Peyer's patch (tissue), 4 donors: ENCODE data around the gene FAM53A.

ENCODE experiments used
- POLR2A ChIP-seq, 2 donors: fragments of 450-650 bp; IDR thresholded peaks; one replicate each; pipeline ENCODE4 v1.5.1; 2017; ENCODE audit warnings: antibody characterized with exemption in 2 of 2, mild to moderate bottlenecking in 2 of 2, moderate library complexity in 2 of 2
- TF ChIP-seq, protein P1 (sequence below), 6 experiments: fragments of 450-650 bp in 4 of 6; fragments of 200-600 bp in 2 of 6; sonication (generic) in 1 of 6; IDR thresholded peaks; one replicate each; pipeline ENCODE4 v1.5.1; 2017 to 2019; ENCODE audit warnings: antibody characterized with exemption in 6 of 6, mild to moderate bottlenecking in 3 of 6, moderate library complexity in 1 of 6

DNA sequence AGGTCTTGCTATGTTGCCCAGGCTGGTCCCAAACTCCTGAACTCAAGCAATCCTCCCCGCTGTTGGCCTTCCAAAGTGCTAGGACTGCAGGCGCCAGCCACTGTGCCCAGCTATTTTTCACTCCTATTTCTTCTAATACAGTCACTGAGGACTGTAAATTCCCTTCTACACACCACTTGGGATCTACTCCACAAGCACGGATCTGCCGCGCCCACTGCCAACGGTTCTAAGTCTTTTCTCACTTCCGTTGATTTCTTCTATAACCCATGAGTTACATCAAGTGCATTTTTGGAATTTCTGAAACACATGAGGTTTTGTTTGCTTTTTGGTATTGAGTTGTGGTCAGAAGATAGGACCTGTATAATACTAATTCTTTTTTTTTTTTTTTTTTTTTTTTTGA is 48.6 kb downstream of the FAM53A start:
- TF ChIP-seq POLR2A (IDR thresholded peaks at IDR 0.05): no peak
- TF ChIP-seq, protein P1, sequence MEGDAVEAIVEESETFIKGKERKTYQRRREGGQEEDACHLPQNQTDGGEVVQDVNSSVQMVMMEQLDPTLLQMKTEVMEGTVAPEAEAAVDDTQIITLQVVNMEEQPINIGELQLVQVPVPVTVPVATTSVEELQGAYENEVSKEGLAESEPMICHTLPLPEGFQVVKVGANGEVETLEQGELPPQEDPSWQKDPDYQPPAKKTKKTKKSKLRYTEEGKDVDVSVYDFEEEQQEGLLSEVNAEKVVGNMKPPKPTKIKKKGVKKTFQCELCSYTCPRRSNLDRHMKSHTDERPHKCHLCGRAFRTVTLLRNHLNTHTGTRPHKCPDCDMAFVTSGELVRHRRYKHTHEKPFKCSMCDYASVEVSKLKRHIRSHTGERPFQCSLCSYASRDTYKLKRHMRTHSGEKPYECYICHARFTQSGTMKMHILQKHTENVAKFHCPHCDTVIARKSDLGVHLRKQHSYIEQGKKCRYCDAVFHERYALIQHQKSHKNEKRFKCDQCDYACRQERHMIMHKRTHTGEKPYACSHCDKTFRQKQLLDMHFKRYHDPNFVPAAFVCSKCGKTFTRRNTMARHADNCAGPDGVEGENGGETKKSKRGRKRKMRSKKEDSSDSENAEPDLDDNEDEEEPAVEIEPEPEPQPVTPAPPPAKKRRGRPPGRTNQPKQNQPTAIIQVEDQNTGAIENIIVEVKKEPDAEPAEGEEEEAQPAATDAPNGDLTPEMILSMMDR (IDR thresholded peaks at IDR 0.05): no peak
